NB4 (cell line): ENCODE results near the gene JMJD1C.

Source experiments
- POLR2A ChIP-seq: IDR thresholded peaks from 2 replicates; pipeline ENCODE4 v1.6.1; 2011; ENCODE audit warnings: mild to moderate bottlenecking; ENCODE audit not compliant: insufficient read length; ENCODE audit errors: extremely low read depth
- TF ChIP-seq, protein P1 (sequence below): IDR thresholded peaks from one replicate; pipeline ENCODE4 v1.5.1; 2012; ENCODE audit warnings: low read depth, low read length

DNA sequence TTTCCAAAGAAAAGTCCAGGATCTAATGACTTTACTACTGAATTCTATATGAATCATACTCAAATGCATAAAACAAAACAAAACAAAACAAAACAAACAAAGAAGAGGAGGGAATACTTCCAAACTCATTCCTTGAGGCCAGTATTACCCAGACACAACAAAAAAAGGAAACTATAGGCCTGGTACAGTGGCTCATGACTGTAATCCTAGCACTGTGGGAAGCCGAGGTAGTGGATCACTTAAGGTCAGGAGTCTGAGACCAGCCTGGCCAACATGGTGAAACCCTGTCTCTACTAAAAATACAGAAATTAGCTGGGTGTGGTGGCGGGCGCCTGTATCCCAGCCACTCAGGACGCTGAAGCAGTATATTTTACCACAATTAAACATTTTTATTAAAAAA lies 218.0 kb downstream of the JMJD1C start:
- TF ChIP-seq, protein P1, sequence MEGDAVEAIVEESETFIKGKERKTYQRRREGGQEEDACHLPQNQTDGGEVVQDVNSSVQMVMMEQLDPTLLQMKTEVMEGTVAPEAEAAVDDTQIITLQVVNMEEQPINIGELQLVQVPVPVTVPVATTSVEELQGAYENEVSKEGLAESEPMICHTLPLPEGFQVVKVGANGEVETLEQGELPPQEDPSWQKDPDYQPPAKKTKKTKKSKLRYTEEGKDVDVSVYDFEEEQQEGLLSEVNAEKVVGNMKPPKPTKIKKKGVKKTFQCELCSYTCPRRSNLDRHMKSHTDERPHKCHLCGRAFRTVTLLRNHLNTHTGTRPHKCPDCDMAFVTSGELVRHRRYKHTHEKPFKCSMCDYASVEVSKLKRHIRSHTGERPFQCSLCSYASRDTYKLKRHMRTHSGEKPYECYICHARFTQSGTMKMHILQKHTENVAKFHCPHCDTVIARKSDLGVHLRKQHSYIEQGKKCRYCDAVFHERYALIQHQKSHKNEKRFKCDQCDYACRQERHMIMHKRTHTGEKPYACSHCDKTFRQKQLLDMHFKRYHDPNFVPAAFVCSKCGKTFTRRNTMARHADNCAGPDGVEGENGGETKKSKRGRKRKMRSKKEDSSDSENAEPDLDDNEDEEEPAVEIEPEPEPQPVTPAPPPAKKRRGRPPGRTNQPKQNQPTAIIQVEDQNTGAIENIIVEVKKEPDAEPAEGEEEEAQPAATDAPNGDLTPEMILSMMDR: no peak
- no peak for TF ChIP-seq POLR2A
